Right cardiac atrium (tissue), 5 donors: ENCODE measurements around the gene PBX3. TPM values are rescaled to one million over a fixed set of nuclear protein-coding genes. Genes with fewer than 3 reads are reported as not detected.

Experiments used
- ATAC-seq, 2 donors: fragments of 200-7000 bp; cut with Tn5 transposase; one replicate each; pipeline versions ENCODE4 v1.8.0 to v1.9.1; 2020; ENCODE audit warnings: moderate library complexity in 2 of 2, mild to moderate bottlenecking in 1 of 2
- DNase-seq, 3 donors: peaks; one replicate each; pipeline ENCODE4 v3.0.0-alpha.2; 2020
- H3K27ac ChIP-seq: one replicate; pipeline ENCODE4 v1.5.1; 2013; ENCODE audit warnings: mild to moderate bottlenecking, low read length, control low read depth, moderate library complexity
- H3K27me3 ChIP-seq: one replicate; pipeline ENCODE4 v1.6.1; 2013; ENCODE audit not compliant: control insufficient read depth, insufficient read depth
- H3K4me1 ChIP-seq: one replicate; pipeline ENCODE4 v1.6.1; 2013; ENCODE audit warnings: low read length; ENCODE audit not compliant: control insufficient read depth, insufficient read depth
- H3K4me3 ChIP-seq: one replicate; pipeline ENCODE4 v1.5.1; 2013; ENCODE audit warnings: low read length, control low read depth
- H3K9me3 ChIP-seq: one replicate; pipeline ENCODE4 v1.6.1; 2013; ENCODE audit warnings: low read length; ENCODE audit not compliant: control insufficient read depth
- WGBS: extraction: QIAGEN DNeasy Blood & Tissue Kit; methylation state at CpG from one replicate; pipeline ENCODE4 v1.1.7; 2013; 5-methylcytosine and 5-hydroxymethylcytosine counted together
- intact Hi-C, 4 donors: fragments of 100-400 bp; cut with DNase I; formaldehyde crosslinking; loops; one replicate each; pipeline versions ENCODE4 v1.11.0 to v1.14.0; 2022 to 2023
- polyA plus RNA-seq: library from polyadenylated mRNA; stranded (reverse); fragments of 200-250 nt; gene quantifications from one replicate; pipeline ENCODE4 v1.2.3, GENCODE V29; 2013
- total RNA-seq, 4 donors: library from RNA; stranded (reverse); fragmentation: NEBNext Ultra II Directional; extraction: Animal tissue kit (Norgen Biotek cat#: 25700); gene quantifications; one replicate each; pipeline ENCODE4 v1.2.1, GENCODE V29; 2021
- donor health status: healthy with polysubstance abuse.
- donor health status: DM: no; HTN: yes; CAD: no.
- donor health status: DM: no; HTN: no; CAD: no.
- donor health status: DM: no; HTN: yes; CAD: no; lungs with severe emphysema.
- donor health status: DM: yes; HTN: yes; CAD: no.

The PBX3 gene
- total and polyA plus RNA-seq, 5 donors: 47.6 to 107 (median 88.4) TPM

- Histone ChIP-seq H3K27me3 (no peaks in the 10 kb centered on the region), H3K27ac (no peak overlapping the region), H3K4me1 (no peaks in the 10 kb centered on the region), H3K9me3 (no peaks in the 10 kb centered on the region), H3K4me3 (no peak overlapping the region)
- ATAC-seq (no peak), DNase-seq (no peak)
- intact Hi-C loops: no loop called here
- 96% methylated on average over 2 of the region's 2 CpGs for WGBS
These were observed 14.6 kb upstream of the PBX3 start for GRCh38 chr9:125732562-125732961.

GRCh38 chr9:125739436-125739835 lies 7.7 kb upstream of the PBX3 start:
- Histone ChIP-seq H3K4me3 (no peak overlapping the region), H3K4me1 (no peaks in the 10 kb centered on the region), H3K9me3 (no peaks in the 10 kb centered on the region), H3K27ac (no peak overlapping the region), H3K27me3 (no peaks in the 10 kb centered on the region)
- WGBS: 93% methylated on average over 3 of the region's 3 CpGs
- no peak for DNase-seq
- no peak for ATAC-seq
- intact Hi-C loops: no loop called here

- WGBS: 91% methylated on average over 3 of the region's 3 CpGs
- Histone ChIP-seq H3K9me3 (no peaks in the 10 kb centered on the region), H3K4me1 (no peaks in the 10 kb centered on the region), H3K4me3 (no peak overlapping the region), H3K27me3 (no peaks in the 10 kb centered on the region), H3K27ac (no peak overlapping the region)
- ATAC-seq (no peak), DNase-seq (no peak)
- intact Hi-C loops: no loop called here
These were observed 4.5 kb upstream of the PBX3 start for GRCh38 chr9:125742657-125743056.

- ATAC-seq: no peak
- 77% methylated on average over 5 of the region's 5 CpGs for WGBS
- intact Hi-C loops: no loop called here
- no peak overlapping the region for H3K4me3 ChIP-seq
- no peak for DNase-seq
- no peaks in the 10 kb centered on the region for H3K9me3 ChIP-seq
- H3K27ac ChIP-seq: no peak overlapping the region
- H3K27me3 ChIP-seq: no peaks in the 10 kb centered on the region
- no peaks in the 10 kb centered on the region for H3K4me1 ChIP-seq
These were observed 3.3 kb upstream of the PBX3 start for GRCh38 chr9:125743682-125744428.

GRCh38 chr9:125744616-125745015 lies 2.6 kb upstream of the PBX3 start:
- Histone ChIP-seq H3K9me3 (no peaks in the 10 kb centered on the region), H3K27me3 (no peaks in the 10 kb centered on the region), H3K27ac (no peak overlapping the region), H3K4me1 (no peaks in the 10 kb centered on the region), H3K4me3 (no peak overlapping the region)
- intact Hi-C loops: loop anchor here in 2 of 4 donors (5.0 kb wide), 2 partner anchors 78 to 143 kb away; no protein-coding TSS in a partner anchor
- WGBS: 91% methylated on average over 5 of the region's 5 CpGs
- DNase-seq: no peak
- ATAC-seq: no peak

GRCh38 chr9:125745018-125745417 lies 2.2 kb upstream of the PBX3 start:
- ATAC-seq (no peak), DNase-seq (no peak)
- Histone ChIP-seq H3K4me3 (no peak overlapping the region), H3K27ac (no peak overlapping the region), H3K9me3 (no peaks in the 10 kb centered on the region), H3K4me1 (no peaks in the 10 kb centered on the region), H3K27me3 (no peaks in the 10 kb centered on the region)
- intact Hi-C loops: loop anchor here in 2 of 4 donors (5.0 kb wide), 2 partner anchors 77 to 142 kb away; no protein-coding TSS in a partner anchor
- WGBS: 50% methylated on average over 1 of the region's 1 CpG

GRCh38 chr9:125745682-125746016 lies 1.5 kb upstream of the PBX3 start:
- whole genome bisulfite sequencing: 23% methylated on average over 6 of the region's 6 CpGs
- H3K27ac ChIP-seq: peak overlapping the region; percentile 7
- H3K4me3 ChIP-seq: peak overlapping the region; percentile 82
- DNase-seq (no peak), ATAC-seq (no peak)
- H3K27me3 ChIP-seq: no peaks in the 10 kb centered on the region
- intact Hi-C loops: loop anchor here in 2 of 4 donors (5.0 kb wide), 2 partner anchors 77 to 142 kb away; no protein-coding TSS in a partner anchor
- H3K4me1 ChIP-seq: no peaks in the 10 kb centered on the region
- no peaks in the 10 kb centered on the region for H3K9me3 ChIP-seq

GRCh38 chr9:125746017-125746773 lies 978 bp upstream of the PBX3 start:
- peak overlapping the region; percentile 88 for H3K27ac ChIP-seq
- peak; percentile 97 for ATAC-seq
- no peaks in the 10 kb centered on the region for H3K27me3 ChIP-seq
- WGBS: under 1% methylated on average over 79 of the region's 79 CpGs
- DNase-seq: peak; percentile 96 to 98 (median 98)
- intact Hi-C loops: loop anchor here in 2 of 4 donors (5.0 kb wide), 2 partner anchors 76 to 141 kb away; no protein-coding TSS in a partner anchor
- no peaks in the 10 kb centered on the region for H3K9me3 ChIP-seq
- peak overlapping the region; percentile 82 for H3K4me3 ChIP-seq
- no peaks in the 10 kb centered on the region for H3K4me1 ChIP-seq

- intact Hi-C loops: loop anchor here in 2 of 4 donors (5.0 kb wide), 2 partner anchors 76 to 141 kb away; no protein-coding TSS in a partner anchor
- ATAC-seq (no peak), DNase-seq (no peak)
- Histone ChIP-seq H3K9me3 (no peaks in the 10 kb centered on the region), H3K27ac (peak overlapping the region; percentile 88), H3K27me3 (no peaks in the 10 kb centered on the region), H3K4me3 (peak overlapping the region; percentile 82), H3K4me1 (no peaks in the 10 kb centered on the region)
- WGBS: under 1% methylated on average over 44 of the region's 46 CpGs
These were observed 460 bp upstream of the PBX3 start for GRCh38 chr9:125746774-125747052.

- under 1% methylated on average over 88 of the region's 88 CpGs for WGBS
- Histone ChIP-seq H3K4me1 (no peaks in the 10 kb centered on the region), H3K4me3 (peak overlapping the region; percentile 82), H3K27ac (peak overlapping the region; percentile 80), H3K9me3 (no peaks in the 10 kb centered on the region), H3K27me3 (no peaks in the 10 kb centered on the region)
- DNase-seq (peak; percentile 49 to 79 (median 75)), ATAC-seq (peak in 1 of 2 donors; percentile 3)
- intact Hi-C loops: loop anchor here in 2 of 4 donors (5.0 kb wide), 2 partner anchors 74 to 139 kb away; no protein-coding TSS in a partner anchor
These were observed 732 bp downstream of the PBX3 start for GRCh38 chr9:125747765-125748445.
